Measurements from ENCODE around the gene SLCO2B1.

DNA sequence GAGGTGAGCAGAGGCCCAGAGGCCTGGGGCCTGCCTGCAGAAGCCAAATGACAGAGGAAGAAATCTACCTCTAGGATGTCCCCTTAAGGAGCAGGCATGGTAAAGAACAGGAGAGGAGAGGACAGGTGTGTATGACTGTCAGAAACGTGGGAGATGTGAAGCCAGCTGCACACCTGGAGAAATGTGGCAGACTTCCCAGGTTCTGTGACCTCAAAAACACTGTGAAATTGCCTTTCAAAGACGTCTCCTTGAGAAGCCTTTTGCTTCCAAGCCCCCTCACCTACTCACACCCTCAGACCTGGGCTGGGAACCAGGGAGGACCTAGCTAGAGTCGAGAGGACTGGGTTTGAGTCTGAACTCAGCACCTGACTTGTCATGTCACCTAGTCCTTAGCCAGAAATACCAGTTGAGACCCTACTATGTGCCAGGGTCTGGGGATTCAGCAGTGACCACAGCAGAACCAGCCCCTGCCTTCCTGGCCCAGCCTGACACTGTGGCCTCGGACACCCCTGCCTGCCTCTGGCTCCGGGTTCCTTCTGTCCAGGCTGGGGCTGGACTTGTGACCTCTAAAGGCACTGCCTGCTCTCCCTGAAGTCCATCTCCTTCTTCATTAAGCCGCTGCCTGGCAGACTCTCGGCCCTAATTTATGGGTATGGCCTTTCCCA, 95.2 kb downstream of the SLCO2B1 start:
- TF ChIP-seq EZH2 (IDR thresholded peaks at IDR 0.05; ENCODE audit: insufficient read depth, poor library complexity, severe bottlenecking) (no peak), EZH2phosphoT487 (IDR thresholded peaks at IDR 0.05; ENCODE audit: insufficient read depth, low read depth) (no peak)
